ENCODE results near the gene SPTLC1.
"Not testable (repeated sequence)": the region's sequence is repeated elsewhere in the genome, so short reads cannot be mapped to it uniquely, and the experiment has no call there.

Gene SPTLC1, protein sequence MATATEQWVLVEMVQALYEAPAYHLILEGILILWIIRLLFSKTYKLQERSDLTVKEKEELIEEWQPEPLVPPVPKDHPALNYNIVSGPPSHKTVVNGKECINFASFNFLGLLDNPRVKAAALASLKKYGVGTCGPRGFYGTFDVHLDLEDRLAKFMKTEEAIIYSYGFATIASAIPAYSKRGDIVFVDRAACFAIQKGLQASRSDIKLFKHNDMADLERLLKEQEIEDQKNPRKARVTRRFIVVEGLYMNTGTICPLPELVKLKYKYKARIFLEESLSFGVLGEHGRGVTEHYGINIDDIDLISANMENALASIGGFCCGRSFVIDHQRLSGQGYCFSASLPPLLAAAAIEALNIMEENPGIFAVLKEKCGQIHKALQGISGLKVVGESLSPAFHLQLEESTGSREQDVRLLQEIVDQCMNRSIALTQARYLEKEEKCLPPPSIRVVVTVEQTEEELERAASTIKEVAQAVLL

GRCh38 chr9:92115071-92115858 lies at the start of gene SPTLC1:
TSS of gene SPTLC1 (minus strand) at chr9:92115413. CDS start at chr9:92115370, 43 bp downstream.
- DNase-seq (ENCODE audit: low spot score) = peak; percentile 98

DNA sequence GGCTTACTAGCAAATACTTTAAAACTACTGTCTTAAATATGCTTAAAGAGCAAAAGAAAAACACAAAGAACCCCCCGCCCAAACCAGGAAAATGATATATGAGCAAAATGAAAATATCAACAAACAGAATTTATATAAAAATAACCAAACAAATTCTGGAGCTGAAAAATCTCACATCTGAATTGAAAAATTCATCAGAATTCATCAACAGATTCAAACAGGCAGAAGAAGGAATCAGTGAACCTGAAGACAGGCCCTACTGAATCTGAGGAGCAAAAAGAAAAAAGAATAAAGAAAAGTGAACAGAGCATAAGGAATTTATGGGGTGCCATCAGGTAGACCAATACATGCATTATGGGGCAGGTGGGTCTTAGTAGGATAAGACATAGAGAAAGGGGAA lies 49.8 kb upstream of the SPTLC1 start:
- DNase-seq (ENCODE audit: low spot score) = no peak

- no peak for DNase-seq (ENCODE audit: low spot score)
These were observed 49.3 kb upstream of the SPTLC1 start for GRCh38 chr9:92164490-92164889.

DNA sequence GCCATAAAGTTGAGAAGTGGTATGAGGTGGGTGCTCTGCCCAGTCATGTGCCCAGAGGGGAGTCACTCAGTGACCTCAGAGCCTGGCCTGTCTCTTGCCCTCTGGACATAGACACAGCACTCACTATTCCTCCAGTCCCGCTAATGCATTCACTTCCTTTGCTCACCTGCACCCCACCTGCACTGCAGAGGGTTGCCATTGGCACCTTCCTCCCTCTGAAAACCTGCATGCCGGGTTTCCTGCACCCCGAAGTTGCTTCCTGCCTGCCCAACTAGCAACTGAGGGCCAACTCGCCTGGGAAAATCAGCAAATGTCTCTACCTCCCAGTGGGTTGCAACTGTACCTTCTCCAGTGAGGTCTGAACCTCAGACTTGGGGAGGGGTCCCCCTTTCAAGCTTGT lies 48.1 kb upstream of the SPTLC1 start:
- no peak for DNase-seq (ENCODE audit: low spot score)

DNA sequence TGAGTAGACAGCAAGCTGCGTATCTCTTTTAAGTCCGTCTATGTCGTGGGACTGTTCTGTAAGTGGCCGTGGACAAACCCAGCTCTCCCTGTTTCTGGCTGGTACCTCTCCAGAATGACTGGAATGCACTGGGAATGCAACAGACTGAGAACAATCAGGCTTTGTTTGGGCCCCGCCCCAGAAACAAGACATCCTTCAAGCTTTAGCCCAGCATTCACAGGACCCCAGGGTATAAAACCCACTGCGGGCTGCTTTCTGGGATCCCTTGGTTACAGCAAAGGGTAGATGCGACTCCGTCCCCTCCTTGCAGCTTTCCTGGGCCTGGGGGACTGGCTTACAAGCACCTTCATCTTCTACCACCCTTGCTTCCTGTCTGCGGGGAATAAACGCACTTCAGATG lies 45.6 kb upstream of the SPTLC1 start:
- no peak for DNase-seq (ENCODE audit: low spot score)

DNA sequence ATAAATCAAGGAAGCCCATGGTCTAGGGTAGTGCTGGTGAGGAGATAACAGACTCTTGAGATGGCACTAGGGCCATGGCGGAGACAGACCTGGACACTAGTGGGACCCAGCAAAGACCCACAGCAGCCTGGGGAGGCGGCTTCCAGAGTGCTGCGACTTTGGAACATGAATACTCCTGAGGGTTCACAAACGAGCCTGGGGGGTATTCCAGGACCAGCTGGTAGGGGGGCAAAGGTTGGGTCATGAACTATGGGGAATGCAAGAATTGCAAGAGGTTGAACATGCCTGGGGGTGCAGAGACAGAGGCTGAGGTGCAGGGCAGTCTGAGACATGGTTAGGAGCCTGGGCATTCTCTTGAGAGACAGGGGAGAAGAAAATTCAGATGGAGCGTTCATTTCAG lies 43.8 kb upstream of the SPTLC1 start:
- DNase-seq (ENCODE audit: low spot score) = no peak

GRCh38 chr9:92158097-92158601 lies 42.9 kb upstream of the SPTLC1 start:
- DNase-seq (ENCODE audit: low spot score) = no peak

DNA sequence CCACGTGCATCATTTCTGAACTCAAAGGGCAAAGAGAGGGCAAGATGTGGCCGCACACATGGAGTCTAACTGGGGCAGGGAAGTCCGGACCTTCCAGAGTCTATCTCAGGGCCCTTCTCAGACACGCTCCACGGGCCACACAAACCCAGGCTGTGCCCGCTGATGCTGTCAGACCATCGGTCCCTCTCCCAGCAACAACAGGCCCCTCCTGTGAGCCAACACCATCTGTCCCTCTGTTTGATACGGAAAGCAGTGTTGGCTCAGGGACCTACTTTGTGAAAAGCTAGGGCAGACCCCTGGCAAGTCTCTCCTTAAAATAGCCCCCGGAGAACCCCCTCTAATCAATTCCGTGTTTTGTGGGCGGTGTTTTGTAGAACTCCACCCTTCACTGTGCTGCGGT lies 40.5 kb upstream of the SPTLC1 start:
- not testable (repeated sequence) for DNase-seq (ENCODE audit: low spot score)

GRCh38 chr9:92155221-92155620 lies 40.0 kb upstream of the SPTLC1 start:
- DNase-seq (ENCODE audit: low spot score) = no peak

- peak; percentile 55 for DNase-seq (ENCODE audit: low spot score)
These were observed 38.5 kb upstream of the SPTLC1 start for GRCh38 chr9:92153466-92154415.

GRCh38 chr9:92151691-92152393 lies 36.6 kb upstream of the SPTLC1 start:
- DNase-seq (ENCODE audit: low spot score) = peak; percentile 91

GRCh38 chr9:92150501-92151470 lies 35.6 kb upstream of the SPTLC1 start:
- DNase-seq (ENCODE audit: low spot score) = not testable (repeated sequence)

DNA sequence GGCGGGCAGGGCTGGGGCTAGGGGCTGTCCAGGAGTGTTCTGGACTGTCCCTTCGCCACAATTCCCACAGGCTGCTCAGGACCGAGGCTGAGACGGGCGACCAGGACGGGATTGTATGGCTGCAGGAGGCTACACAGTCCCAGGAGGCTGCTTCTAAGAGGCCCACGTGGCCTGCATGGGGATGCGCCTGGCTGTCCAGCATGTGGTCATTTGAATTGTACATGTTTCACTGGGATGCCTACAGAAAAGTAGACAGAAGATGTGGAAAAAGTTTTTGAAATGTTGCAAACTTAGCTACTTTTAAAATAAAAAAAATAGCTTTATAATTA lies 32.6 kb upstream of the SPTLC1 start:
- DNase-seq (ENCODE audit: low spot score) = no peak

DNA sequence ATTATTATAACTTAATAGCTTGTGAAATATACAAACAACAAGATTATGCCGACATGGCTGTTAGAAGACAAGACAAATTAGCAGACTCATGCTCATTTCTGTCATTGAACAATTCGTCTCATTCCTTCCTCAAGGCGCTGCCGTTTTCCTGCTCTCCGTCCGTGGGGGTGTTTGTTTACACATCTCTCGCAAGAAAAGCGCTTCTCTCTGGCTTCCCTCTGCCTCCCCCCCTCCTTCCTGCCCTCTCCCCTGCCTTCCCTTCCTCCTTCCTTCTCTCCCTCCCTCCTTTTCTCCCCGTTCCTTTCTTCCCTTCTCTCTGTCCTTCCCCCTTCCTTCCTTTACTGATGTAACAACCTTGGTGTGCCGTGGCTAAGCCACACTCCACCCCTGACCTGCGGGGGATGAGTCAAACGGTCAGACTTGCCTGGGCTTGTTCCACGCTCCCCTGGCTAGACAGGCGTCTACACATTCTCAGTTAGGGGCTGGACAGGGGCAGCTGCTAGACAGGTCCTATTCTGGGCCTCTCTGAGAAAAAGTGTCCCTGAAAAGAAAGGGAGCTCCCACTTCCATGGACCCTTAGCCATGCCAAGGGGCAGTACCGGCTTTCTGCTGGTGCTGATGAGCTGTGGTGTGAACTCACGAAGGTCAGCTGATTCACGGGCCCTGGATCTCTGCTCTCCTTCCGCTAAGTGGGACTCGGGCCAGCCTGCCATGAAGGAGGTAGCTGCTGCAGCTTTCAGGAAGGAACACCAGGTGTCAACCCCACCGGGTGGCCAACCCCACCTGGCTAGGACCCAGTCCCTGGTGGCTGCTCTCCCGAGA lies 32.0 kb upstream of the SPTLC1 start:
- DNase-seq (ENCODE audit: low spot score) = peak; percentile 40

DNA sequence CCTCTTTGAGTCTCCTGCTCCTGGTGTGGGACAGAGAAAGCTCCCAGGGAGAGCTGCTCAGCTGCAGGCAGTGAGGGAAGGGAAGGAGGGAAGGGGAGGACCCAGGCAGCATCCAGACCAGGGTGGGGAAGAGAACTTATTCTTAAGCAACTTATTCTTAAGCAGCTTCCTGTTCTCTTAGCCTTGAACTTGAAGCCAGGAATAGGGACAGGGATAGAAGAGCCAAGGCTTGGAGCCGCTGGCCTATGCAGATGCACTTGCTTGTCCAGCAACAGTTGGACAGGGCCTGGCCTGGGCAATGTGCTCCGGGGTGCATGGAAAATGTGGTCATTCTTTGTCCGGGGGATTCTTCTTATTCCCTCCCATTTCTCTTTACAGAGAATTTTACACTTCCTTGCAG lies 31.4 kb upstream of the SPTLC1 start:
- DNase-seq (ENCODE audit: low spot score) = no peak

DNA sequence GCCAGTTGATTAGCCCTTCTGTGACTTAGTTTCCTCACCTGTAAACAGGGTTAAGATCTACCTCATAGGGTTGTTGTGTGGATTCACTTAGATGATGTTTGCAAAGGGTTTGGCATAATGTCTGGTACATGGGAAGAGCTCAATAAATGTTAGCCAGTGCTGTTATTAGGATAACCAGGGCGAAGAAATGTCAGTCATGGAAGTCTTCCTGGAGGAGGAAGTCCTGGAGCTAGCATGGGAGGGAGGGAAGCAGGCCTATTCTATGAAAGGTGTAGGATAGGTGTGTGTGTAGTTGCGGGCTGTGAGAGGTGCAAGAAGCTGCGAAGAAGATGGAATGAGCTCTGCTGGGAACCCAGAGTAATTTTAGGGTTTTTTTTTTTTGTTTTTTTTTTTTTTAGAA lies 30.6 kb upstream of the SPTLC1 start:
- not testable (repeated sequence) for DNase-seq (ENCODE audit: low spot score)

DNA sequence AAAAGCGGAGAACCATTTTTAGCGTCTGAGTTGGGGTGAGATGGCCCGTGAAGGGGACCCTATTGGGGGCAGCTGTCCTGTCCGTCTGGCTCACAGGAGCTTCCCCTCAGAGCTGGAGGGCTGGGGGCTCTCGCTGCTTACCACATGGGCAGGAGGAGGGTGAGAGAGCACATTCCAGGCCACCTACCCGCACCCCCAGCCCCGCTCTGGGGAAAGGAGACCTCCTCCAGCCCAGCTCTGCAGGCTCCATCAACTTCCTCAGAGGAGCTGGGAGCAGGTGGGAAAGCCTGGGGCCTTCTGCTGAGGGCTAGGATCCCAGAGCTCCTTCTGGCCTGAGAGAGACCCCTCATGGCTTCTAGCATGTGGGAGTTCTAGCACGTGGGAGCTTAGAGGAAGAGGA lies 27.1 kb upstream of the SPTLC1 start:
- no peak for DNase-seq (ENCODE audit: low spot score)

GRCh38 chr9:92141144-92142129 lies 26.2 kb upstream of the SPTLC1 start:
- DNase-seq (ENCODE audit: low spot score) = no peak
